ENCODE measurements around the gene HOXB2. TPM values are rescaled to one million over a fixed set of nuclear protein-coding genes. Genes with fewer than 3 reads are reported as not detected.

Gene HOXB2
- total RNA-seq, 1 experiment from 2014 or later = not detected

DNA sequence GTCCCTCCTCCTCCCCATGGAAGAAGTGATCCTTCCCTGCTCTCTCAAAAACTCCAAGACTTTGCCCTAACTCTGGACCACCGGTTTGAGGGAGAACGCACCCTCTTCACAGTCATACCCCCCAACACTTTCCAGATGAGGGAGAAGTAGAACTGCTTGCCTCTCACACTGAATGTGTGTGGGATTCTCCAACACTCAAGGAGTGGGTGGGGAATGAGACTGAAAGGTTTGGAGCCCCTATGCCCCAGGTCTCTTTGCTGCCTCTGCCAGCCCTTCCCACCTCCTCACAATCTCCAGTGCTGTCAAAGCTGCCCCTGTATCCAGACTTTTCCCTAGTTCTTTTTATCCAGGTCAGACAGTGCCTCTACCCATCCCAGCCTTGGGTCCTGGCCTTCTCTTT lies 21.8 kb upstream of the HOXB2 start:
- Histone ChIP-seq H3K4me1 (ENCODE audit: insufficient read depth, low read length) (peaks cover 2% of the 10 kb centered on the region; the same call in 1 of the 2 replicates), H2BK15ac (ENCODE audit: low read depth, low read length) (no peak overlapping the region), H3T11ph (ENCODE audit: low read length) (no peak overlapping the region), H2AFZ (ENCODE audit: low read length) (no peak overlapping the region), H3K9ac (ENCODE audit: extremely low read depth, insufficient read length, low read length) (no peak overlapping the region), H3K23me2 (ENCODE audit: insufficient read length, low read depth, low read length, poor library complexity, severe bottlenecking) (no peaks in the 10 kb centered on the region), H2BK12ac (ENCODE audit: insufficient read length, low read depth, low read length) (no peak overlapping the region), H3K18ac (ENCODE audit: insufficient read length, low read depth, low read length) (no peak overlapping the region), H4K20me1 (ENCODE audit: control insufficient read depth, insufficient read depth, insufficient read length) (peaks cover 4% of the 10 kb centered on the region), H4K8ac (replicated peaks; ENCODE audit: insufficient read length, low read depth, low read length) (no peak overlapping the region), H3K4ac (ENCODE audit: low read depth, low read length) (no peak overlapping the region), H3K27me3 (ENCODE audit: insufficient read depth, low read length) (peaks cover 99% of the 10 kb centered on the region), H2BK5ac (ENCODE audit: insufficient read length, low read length) (no peak overlapping the region), H2BK120ac (ENCODE audit: low read depth, low read length, poor library complexity, severe bottlenecking) (no peak overlapping the region), H4K91ac (ENCODE audit: insufficient read length, low read depth, low read length) (no peak overlapping the region), H3K79me2 (ENCODE audit: insufficient read depth, low read length) (no peaks in the 10 kb centered on the region), H2AK5ac (ENCODE audit: insufficient read length, low read length) (no peak overlapping the region), H3K14ac (ENCODE audit: insufficient read depth, low read length) (no peak overlapping the region), H3K23ac (ENCODE audit: insufficient read length, low read depth, low read length) (no peak overlapping the region), H2BK20ac (ENCODE audit: low read depth, low read length, poor library complexity, severe bottlenecking) (no peak overlapping the region), H3K27ac (ENCODE audit: insufficient read length, low read depth, low read length) (no peak overlapping the region), H3K56ac (ENCODE audit: insufficient read length, low read depth, low read length) (no peak overlapping the region), H3K4me2 (ENCODE audit: insufficient read depth, insufficient read length, low read length) (no peak overlapping the region), H3K79me1 (ENCODE audit: insufficient read depth, low read depth, low read length, poor library complexity, severe bottlenecking) (no peaks in the 10 kb centered on the region), H4K5ac (ENCODE audit: insufficient read length, low read depth, low read length) (no peak overlapping the region), H3K9me3 (ENCODE audit: control insufficient read depth, low read depth, low read length) (no peaks in the 10 kb centered on the region)
- H3K4me1 Mint-ChIP-seq = peaks cover 6 to 18% of the 10 kb centered on the region in 2 experiments
- no peak for TF ChIP-seq CTCF (conservative IDR thresholded peaks at IDR 0.05)
- H3K9me3 Mint-ChIP-seq = peaks cover 0 to 7% of the 10 kb centered on the region in 2 experiments; a peak in 2 of 5 replicates
- H3K27ac Mint-ChIP-seq = no peak overlapping the region
- WGBS (ENCODE audit: extremely low coverage, insufficient read length, low lambda C conversion rate) = no CpG with 5 or more reads among the region's 2 CpGs
- H3K36me3 Mint-ChIP-seq (ENCODE audit: insufficient read depth in 1 of 3, low read depth in 3 of 3) = no peaks in the 10 kb centered on the region; a peak in 2 of 7 replicates
- H3K4me3 Mint-ChIP-seq = no peak overlapping the region
- H3K27me3 Mint-ChIP-seq (ENCODE audit: low read depth) = peaks cover 23% of the 10 kb centered on the region
- DNase-seq = no peak
